A673 (cell line): Measurements from ENCODE around the gene DHRS1. TPM values are rescaled to one million over a fixed set of nuclear protein-coding genes. Genes with fewer than 3 reads are reported as not detected.

Source experiments
- BruUV-seq: library from RNA; stranded (reverse); fragments of 400-500 nt; replicated peaks from 2 replicates; lab custom pipeline; 2021; lab: Mats Ljungman, UMichigan
- CTCF ChIA-PET: fragments of 300-600 bp; sonication (Branson Sonifier 250); formaldehyde crosslinking; loops from one replicate; lab custom pipeline; 2022; ENCODE audit warnings: antibody characterized with exemption; lab: Charles Lee
- POLR2A ChIA-PET: fragments of 300-600 bp; sonication (Branson Sonifier 250); formaldehyde crosslinking; loops from one replicate; lab custom pipeline; 2022; ENCODE audit warnings: antibody characterized with exemption; ENCODE audit not compliant: low non-redundant PET; lab: Charles Lee
- DNase-seq: peaks from one replicate; pipeline ENCODE4 v3.0.0-alpha.2; 2015; ENCODE audit warnings: low spot score
- H3K27ac ChIP-seq: fragments of 200-600 bp; sonication (generic); 2 replicates; pipeline ENCODE4 v1.5.1; 2016; ENCODE audit warnings: mixed run types, low read depth, mild to moderate bottlenecking, mixed read lengths, antibody characterized with exemption, low read length; ENCODE audit not compliant: poor library complexity, severe bottlenecking
- H3K27me3 ChIP-seq: fragments of 200-600 bp; sonication (generic); replicated peaks from 2 replicates; pipeline ENCODE4 v1.6.1; 2017; ENCODE audit warnings: mixed run types, low read depth, mild to moderate bottlenecking, mixed read lengths, antibody characterized with exemption, low read length; ENCODE audit not compliant: insufficient read depth, poor library complexity
- H3K36me3 ChIP-seq: fragments of 200-600 bp; sonication (generic); 2 replicates; pipeline ENCODE4 v1.6.1; 2016; ENCODE audit warnings: mixed run types, mild to moderate bottlenecking, mixed read lengths, antibody characterized with exemption, low read length; ENCODE audit not compliant: insufficient read depth, poor library complexity, severe bottlenecking
- H3K4me1 ChIP-seq: fragments of 200-600 bp; sonication (generic); 2 replicates; pipeline ENCODE4 v1.6.1; 2017; ENCODE audit warnings: mixed run types, mild to moderate bottlenecking, mixed read lengths, antibody characterized with exemption, low read length; ENCODE audit not compliant: insufficient read depth, poor library complexity, severe bottlenecking
- H3K4me3 ChIP-seq: fragments of 200-600 bp; sonication (generic); 2 replicates; pipeline ENCODE4 v1.5.1; 2016; ENCODE audit warnings: low read depth, mixed run types, mild to moderate bottlenecking, mixed read lengths, low read length; ENCODE audit not compliant: poor library complexity, severe bottlenecking
- H3K9me3 ChIP-seq: fragments of 200-600 bp; sonication (generic); 2 replicates; pipeline ENCODE4 v1.6.1; 2016; ENCODE audit warnings: mixed run types, low read depth, mild to moderate bottlenecking, mixed read lengths, antibody characterized with exemption, low read length; ENCODE audit not compliant: poor library complexity, severe bottlenecking
- EZH2 ChIP-seq: fragments of 200-600 bp; sonication (generic); IDR thresholded peaks from 2 replicates; pipeline ENCODE4 v1.6.1; 2017; ENCODE audit warnings: borderline replicate concordance, low read depth, mild to moderate bottlenecking, mixed read lengths, antibody characterized with exemption, low read length; ENCODE audit not compliant: poor library complexity, severe bottlenecking
- intact Hi-C: fragments of 100-400 bp; cut with micrococcal nuclease; formaldehyde crosslinking; loops from one replicate; pipeline ENCODE4 v1.10.0; 2022; ENCODE audit not compliant: unreplicated experiment
- total RNA-seq: library from RNA; stranded (reverse); gene quantifications from 2 replicates; pipeline ENCODE4 v1.2.3, GENCODE V29; 2021
- TF ChIP-seq, protein P1 (sequence below): fragments of 300-800, 200-600 bp; sonication (generic); conservative IDR thresholded peaks from 2 replicates; pipeline ENCODE4 v1.5.1; 2017; ENCODE audit warnings: low read depth, mild to moderate bottlenecking, antibody characterized with exemption, low read length, moderate library complexity, mixed read lengths

DHRS1 gene
- total RNA-seq, 1 experiment from 2014 or later, result 13.3 TPM

DNA sequence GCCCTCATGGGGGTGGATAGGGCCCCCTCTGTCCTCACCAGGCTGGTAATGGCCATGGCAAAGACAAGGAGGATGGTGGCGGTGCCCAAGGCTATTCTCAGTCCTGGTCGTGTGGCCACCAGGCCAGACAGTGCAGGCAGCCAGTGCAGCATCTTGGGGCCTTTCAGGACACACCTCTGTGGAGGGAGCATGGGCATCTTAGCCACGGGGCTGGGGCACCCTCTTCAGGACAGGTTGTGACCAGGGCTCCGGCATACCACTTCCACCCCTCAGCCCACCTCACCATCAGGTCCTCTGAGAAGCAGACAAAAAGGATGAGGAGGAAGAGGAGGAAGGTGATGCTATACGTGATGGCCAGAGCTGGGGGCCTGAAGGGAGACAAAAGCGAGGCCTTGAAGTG, 24.4 kb upstream of the DHRS1 start:
- Histone ChIP-seq H3K27ac (no peak overlapping the region), H3K4me1 (no peaks in the 10 kb centered on the region), H3K4me3 (no peak overlapping the region), H3K36me3 (no peaks in the 10 kb centered on the region), H3K9me3 (no peaks in the 10 kb centered on the region), H3K27me3 (no peaks in the 10 kb centered on the region)
- ChIA-PET POLR2A (no interaction called here), CTCF (no interaction called here)
- TF ChIP-seq EZH2, result no peak
- TF ChIP-seq, protein P1, sequence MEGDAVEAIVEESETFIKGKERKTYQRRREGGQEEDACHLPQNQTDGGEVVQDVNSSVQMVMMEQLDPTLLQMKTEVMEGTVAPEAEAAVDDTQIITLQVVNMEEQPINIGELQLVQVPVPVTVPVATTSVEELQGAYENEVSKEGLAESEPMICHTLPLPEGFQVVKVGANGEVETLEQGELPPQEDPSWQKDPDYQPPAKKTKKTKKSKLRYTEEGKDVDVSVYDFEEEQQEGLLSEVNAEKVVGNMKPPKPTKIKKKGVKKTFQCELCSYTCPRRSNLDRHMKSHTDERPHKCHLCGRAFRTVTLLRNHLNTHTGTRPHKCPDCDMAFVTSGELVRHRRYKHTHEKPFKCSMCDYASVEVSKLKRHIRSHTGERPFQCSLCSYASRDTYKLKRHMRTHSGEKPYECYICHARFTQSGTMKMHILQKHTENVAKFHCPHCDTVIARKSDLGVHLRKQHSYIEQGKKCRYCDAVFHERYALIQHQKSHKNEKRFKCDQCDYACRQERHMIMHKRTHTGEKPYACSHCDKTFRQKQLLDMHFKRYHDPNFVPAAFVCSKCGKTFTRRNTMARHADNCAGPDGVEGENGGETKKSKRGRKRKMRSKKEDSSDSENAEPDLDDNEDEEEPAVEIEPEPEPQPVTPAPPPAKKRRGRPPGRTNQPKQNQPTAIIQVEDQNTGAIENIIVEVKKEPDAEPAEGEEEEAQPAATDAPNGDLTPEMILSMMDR, result no peak
- intact Hi-C loops, result no loop called here
- no TSS peak for BruUV-seq
- no peak for DNase-seq

- intact Hi-C loops, result no loop called here
Measured at GRCh38 chr14:24323341-24323740, 23.8 kb upstream of the DHRS1 start.

DNA sequence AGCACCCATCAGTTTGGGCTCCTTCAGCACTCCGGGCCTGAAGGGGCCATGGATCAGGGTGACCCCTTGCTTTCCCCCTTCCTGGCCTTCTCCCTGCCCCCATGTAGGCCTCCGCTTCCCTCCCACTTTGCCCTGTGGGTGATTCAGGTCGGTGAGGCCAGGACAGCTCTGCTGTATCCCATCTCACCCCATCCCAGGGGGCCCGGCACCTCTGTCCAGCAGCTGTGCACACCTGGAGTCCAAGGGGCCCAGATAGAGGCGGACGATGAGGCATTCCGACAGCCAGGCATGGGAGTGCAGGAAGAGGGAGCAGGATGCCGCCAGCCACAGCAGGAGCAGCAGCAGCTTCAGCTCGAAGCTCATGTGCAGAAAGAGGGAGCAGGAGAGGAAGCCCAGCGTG, 23.1 kb upstream of the DHRS1 start:
- no peaks in the 10 kb centered on the region for H3K9me3 ChIP-seq
- no TSS peak for BruUV-seq
- no peaks in the 10 kb centered on the region for H3K27me3 ChIP-seq
- ChIA-PET POLR2A (no interaction called here), CTCF (interaction anchor here (1.0 kb wide), 1 partner anchor 11 kb away, joined by 10 read pairs; no protein-coding TSS in a partner anchor)
- no peaks in the 10 kb centered on the region for H3K4me1 ChIP-seq
- no peak for TF ChIP-seq EZH2
- TF ChIP-seq, protein P1, result no peak
- intact Hi-C loops, result no loop called here
- H3K36me3 ChIP-seq, result no peaks in the 10 kb centered on the region
- no peak for DNase-seq
- H3K27ac ChIP-seq, result no peak overlapping the region
- H3K4me3 ChIP-seq, result no peak overlapping the region

More at GRCh38 chr14:24323341-24323740, 23.8 kb upstream of the DHRS1 start:
- Histone ChIP-seq H3K27me3 (no peaks in the 10 kb centered on the region), H3K4me1 (no peaks in the 10 kb centered on the region), H3K27ac (no peak overlapping the region), H3K9me3 (no peaks in the 10 kb centered on the region), H3K4me3 (no peak overlapping the region), H3K36me3 (no peaks in the 10 kb centered on the region)
- DNase-seq, result no peak
- BruUV-seq, result no TSS peak
- ChIA-PET CTCF (no interaction called here), POLR2A (no interaction called here)
- no peak for TF ChIP-seq EZH2
- TF ChIP-seq, protein P1, result no peak
